ENCODE measurements around the gene ERO1B. TPM values are rescaled to one million over a fixed set of nuclear protein-coding genes. Genes with fewer than 3 reads are reported as not detected.

Gene ERO1B
- total RNA-seq, 4 donors from 2014 or later = 4.6 to 15.7 (median 8.5) TPM

DNA sequence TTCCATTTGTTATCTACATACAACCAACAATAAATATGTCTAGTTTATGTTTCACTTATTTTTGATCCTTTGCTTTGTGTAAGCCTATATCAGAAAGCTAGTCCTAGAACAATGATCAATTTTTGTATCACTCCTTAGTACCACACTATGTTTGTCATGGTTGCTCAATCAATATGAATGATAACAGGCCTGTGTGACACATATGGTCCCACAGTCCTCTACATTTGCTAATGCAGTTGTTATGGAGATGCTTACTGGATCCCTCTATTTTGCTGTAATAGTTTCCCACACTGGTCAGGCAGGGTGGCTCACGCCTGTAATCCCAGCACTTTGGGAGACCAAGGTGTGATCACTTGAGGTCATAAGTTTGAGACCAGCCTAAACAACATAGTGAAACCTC, 59.1 kb downstream of the ERO1B start:
- H3K4me3 ChIP-seq = no peak overlapping the region
- 86% methylated on average over 1 of the region's 1 CpG; no CpG with 5 or more reads in 1 of the 2 donors for WGBS, 2 donors (ENCODE audit: low coverage in 1 of 2)
- no peak for TF ChIP-seq POLR2AphosphoS5 (IDR thresholded peaks at IDR 0.05)
- TF ChIP-seq, protein P1, sequence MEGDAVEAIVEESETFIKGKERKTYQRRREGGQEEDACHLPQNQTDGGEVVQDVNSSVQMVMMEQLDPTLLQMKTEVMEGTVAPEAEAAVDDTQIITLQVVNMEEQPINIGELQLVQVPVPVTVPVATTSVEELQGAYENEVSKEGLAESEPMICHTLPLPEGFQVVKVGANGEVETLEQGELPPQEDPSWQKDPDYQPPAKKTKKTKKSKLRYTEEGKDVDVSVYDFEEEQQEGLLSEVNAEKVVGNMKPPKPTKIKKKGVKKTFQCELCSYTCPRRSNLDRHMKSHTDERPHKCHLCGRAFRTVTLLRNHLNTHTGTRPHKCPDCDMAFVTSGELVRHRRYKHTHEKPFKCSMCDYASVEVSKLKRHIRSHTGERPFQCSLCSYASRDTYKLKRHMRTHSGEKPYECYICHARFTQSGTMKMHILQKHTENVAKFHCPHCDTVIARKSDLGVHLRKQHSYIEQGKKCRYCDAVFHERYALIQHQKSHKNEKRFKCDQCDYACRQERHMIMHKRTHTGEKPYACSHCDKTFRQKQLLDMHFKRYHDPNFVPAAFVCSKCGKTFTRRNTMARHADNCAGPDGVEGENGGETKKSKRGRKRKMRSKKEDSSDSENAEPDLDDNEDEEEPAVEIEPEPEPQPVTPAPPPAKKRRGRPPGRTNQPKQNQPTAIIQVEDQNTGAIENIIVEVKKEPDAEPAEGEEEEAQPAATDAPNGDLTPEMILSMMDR (IDR thresholded peaks at IDR 0.05) = no peak
- TF ChIP-seq POLR2A (IDR thresholded peaks at IDR 0.05) = no peak
- no peak for TF ChIP-seq EP300 (IDR thresholded peaks at IDR 0.05; ENCODE audit: low read depth)
- H3K27me3 ChIP-seq = no peaks in the 10 kb centered on the region
- peaks cover 0 to 4% (median 0%) of the 10 kb centered on the region in 4 donors for H3K36me3 ChIP-seq
- H3K9me3 ChIP-seq = no peaks in the 10 kb centered on the region
- no peak for DNase-seq
- no peak overlapping the region for H3K27ac ChIP-seq
- H3K4me1 ChIP-seq = no peaks in the 10 kb centered on the region
- in situ Hi-C loops (cut with MboI; ENCODE audit: low pct_ligation_motif_present in 1 of 4, low pct_unique_long_range_greater_than_20kb in 1 of 4, low sequenced_read_pairs in 3 of 4) (no loop called here), intact Hi-C loops (cut with DNase I; ENCODE audit: low total_unique reads) (no loop called here)

DNA sequence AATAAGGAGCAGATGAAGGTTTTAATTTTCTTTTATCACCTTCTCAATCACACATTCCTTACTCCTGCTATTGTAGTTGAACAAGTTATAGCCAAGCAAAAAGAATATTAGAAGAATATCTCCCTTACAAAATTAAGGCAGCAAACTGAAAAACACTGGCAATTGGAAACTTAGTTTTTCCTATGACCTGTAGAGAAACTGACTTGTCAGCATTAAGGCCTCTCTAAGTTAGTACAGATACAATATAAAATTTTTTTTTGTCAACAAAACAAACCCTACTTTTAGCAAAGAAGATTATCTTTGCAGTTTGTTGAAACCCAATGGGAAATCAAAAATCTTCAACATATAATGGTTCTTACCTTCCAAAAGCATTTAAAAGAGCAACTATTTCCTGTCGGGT, 61.3 kb downstream of the ERO1B start:
- no peak for TF ChIP-seq POLR2AphosphoS5 (IDR thresholded peaks at IDR 0.05)
- TF ChIP-seq, protein P1 (IDR thresholded peaks at IDR 0.05) = no peak
- no peak for TF ChIP-seq EP300 (IDR thresholded peaks at IDR 0.05; ENCODE audit: low read depth)
- no peak for TF ChIP-seq POLR2A (IDR thresholded peaks at IDR 0.05)
- Histone ChIP-seq H3K36me3 (no peaks in the 10 kb centered on the region), H3K4me1 (no peaks in the 10 kb centered on the region), H3K4me3 (no peak overlapping the region), H3K9me3 (no peaks in the 10 kb centered on the region), H3K27me3 (no peaks in the 10 kb centered on the region), H3K27ac (no peak overlapping the region)
- 96 to 100% methylated on average over 1 of the region's 1 CpG for WGBS, 2 donors (ENCODE audit: low coverage in 1 of 2)
- intact Hi-C loops (cut with DNase I; ENCODE audit: low total_unique reads) (no loop called here), in situ Hi-C loops (cut with MboI; ENCODE audit: low pct_ligation_motif_present in 1 of 4, low pct_unique_long_range_greater_than_20kb in 1 of 4, low sequenced_read_pairs in 3 of 4) (no loop called here)
- DNase-seq = no peak

DNA sequence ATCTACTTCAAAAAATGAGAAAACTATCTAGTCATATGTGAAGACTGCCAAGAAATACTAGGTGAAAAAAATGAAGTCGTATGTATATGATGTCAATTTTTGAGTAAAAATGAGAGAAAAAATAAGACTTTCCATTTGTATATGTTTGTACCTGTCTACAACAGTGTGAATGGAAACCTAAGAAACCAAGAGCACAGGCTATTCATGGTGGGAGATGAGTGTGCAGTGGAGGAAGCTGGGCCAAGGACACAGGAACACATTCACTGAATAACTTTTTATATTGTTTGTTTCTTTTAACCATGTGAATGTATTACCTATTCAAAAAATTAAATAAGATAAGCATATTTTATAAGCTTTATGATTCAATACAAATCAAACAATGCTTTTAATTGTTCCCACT, 67.0 kb downstream of the ERO1B start:
- H3K36me3 ChIP-seq = no peaks in the 10 kb centered on the region
- intact Hi-C loops (cut with DNase I; ENCODE audit: low total_unique reads) (loop anchor here (5.0 kb wide), 1 partner anchor 1747 kb away; no protein-coding TSS in a partner anchor), in situ Hi-C loops (cut with MboI; ENCODE audit: low pct_ligation_motif_present in 1 of 4, low pct_unique_long_range_greater_than_20kb in 1 of 4, low sequenced_read_pairs in 3 of 4) (no loop called here)
- TF ChIP-seq POLR2AphosphoS5 (IDR thresholded peaks at IDR 0.05) (no peak), EP300 (IDR thresholded peaks at IDR 0.05; ENCODE audit: low read depth) (no peak), POLR2A (IDR thresholded peaks at IDR 0.05) (no peak)
- TF ChIP-seq, protein P1 (IDR thresholded peaks at IDR 0.05) = no peak
- H3K27me3 ChIP-seq = no peaks in the 10 kb centered on the region
- WGBS, 2 donors (ENCODE audit: low coverage in 1 of 2) = 82 to 90% methylated on average over 1 of the region's 1 CpG
- H3K9me3 ChIP-seq = no peaks in the 10 kb centered on the region
- no peaks in the 10 kb centered on the region for H3K4me1 ChIP-seq
- no peak for DNase-seq
- H3K4me3 ChIP-seq = no peak overlapping the region
- H3K27ac ChIP-seq = no peak overlapping the region

DNA sequence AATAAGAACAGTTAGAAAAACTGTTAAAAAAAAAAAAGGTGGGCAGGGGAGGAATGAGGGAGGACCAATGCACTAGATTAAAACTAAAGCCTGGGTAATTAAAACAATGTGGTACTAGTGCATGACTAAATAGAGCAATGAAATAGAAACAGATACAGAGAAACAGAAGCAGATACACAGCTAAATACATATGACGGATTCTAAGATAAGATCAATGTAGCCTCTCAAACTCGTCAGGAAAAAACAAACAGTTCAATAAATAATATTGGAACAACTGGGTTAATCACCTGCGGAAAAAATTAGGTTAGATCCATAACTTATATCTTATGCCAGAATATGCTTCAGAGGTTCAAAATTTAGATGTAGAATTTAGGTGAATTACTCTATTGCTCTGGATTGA, 68.2 kb downstream of the ERO1B start:
- H3K36me3 ChIP-seq = no peaks in the 10 kb centered on the region
- DNase-seq = no peak
- H3K9me3 ChIP-seq = no peaks in the 10 kb centered on the region
- H3K4me3 ChIP-seq = no peak overlapping the region
- 90 to 93% methylated on average over 3 of the region's 3 CpGs for WGBS, 2 donors (ENCODE audit: low coverage in 1 of 2)
- no peak overlapping the region for H3K27ac ChIP-seq
- TF ChIP-seq EP300 (IDR thresholded peaks at IDR 0.05; ENCODE audit: low read depth) (no peak), POLR2A (IDR thresholded peaks at IDR 0.05) (no peak), POLR2AphosphoS5 (IDR thresholded peaks at IDR 0.05) (no peak)
- TF ChIP-seq, protein P1 (IDR thresholded peaks at IDR 0.05) = no peak
- H3K27me3 ChIP-seq = no peaks in the 10 kb centered on the region
- intact Hi-C loops (cut with DNase I; ENCODE audit: low total_unique reads) = loop anchor here (5.0 kb wide), 1 partner anchor 1746 kb away; no protein-coding TSS in a partner anchor
- in situ Hi-C loops (cut with MboI; ENCODE audit: low pct_ligation_motif_present in 1 of 4, low pct_unique_long_range_greater_than_20kb in 1 of 4, low sequenced_read_pairs in 3 of 4) = no loop called here
- no peaks in the 10 kb centered on the region for H3K4me1 ChIP-seq
